H1 (cell line): ENCODE results near the gene LHFPL2. TPM values are rescaled to one million over a fixed set of nuclear protein-coding genes. Genes with fewer than 3 reads are reported as not detected.

ENCODE experiments used
- CTCF ChIA-PET: fragments of 300-600 bp; sonication (Branson Sonifier 250); formaldehyde crosslinking; loops from one replicate; lab custom pipeline; 2021; ENCODE audit not compliant: partially characterized antibody; lab: Charles Lee
- POLR2A ChIA-PET: fragments of 300-600 bp; sonication (Branson Sonifier 250); formaldehyde crosslinking; loops from one replicate; lab custom pipeline; 2021; ENCODE audit warnings: inconsistent platforms; ENCODE audit not compliant: partially characterized antibody; lab: Charles Lee
- DNase-seq, 2 experiments: peaks; one replicate each; pipeline versions ENCODE4 v3.0.0 to v3.0.0-alpha.2; 2010 to 2022; ENCODE audit warnings: low spot score in 2 of 2, low read depth in 1 of 2, mixed read lengths in 1 of 2
- FAIRE-seq: peaks from 2 replicates; lab custom pipeline; 2011; peaks lifted over from hg19 to GRCh38; lab: Jason Lieb, UNC
- H2AFZ ChIP-seq: 2 replicates; pipeline ENCODE4 v1.8.1; 2012; ENCODE audit warnings: low read length, inconsistent platforms
- H2AK5ac ChIP-seq: 2 replicates; pipeline ENCODE4 v1.6.1; 2013; ENCODE audit warnings: low read depth, low read length
- H2BK120ac ChIP-seq: replicated peaks from 2 replicates; pipeline ENCODE3; 2013; ENCODE audit warnings: low read depth, low read length, inconsistent platforms
- H2BK12ac ChIP-seq: 2 replicates; pipeline ENCODE4 v1.6.1; 2013; ENCODE audit warnings: low read depth, low read length
- H2BK15ac ChIP-seq: 2 replicates; pipeline ENCODE4 v1.6.1; 2013; ENCODE audit warnings: low read length
- H2BK20ac ChIP-seq: 2 replicates; pipeline ENCODE4 v1.6.1; 2013; ENCODE audit warnings: low read length
- H2BK5ac ChIP-seq: 2 replicates; pipeline ENCODE4 v1.6.1; 2013; ENCODE audit warnings: low read depth, low read length
- H3K14ac ChIP-seq: 2 replicates; pipeline ENCODE4 v1.6.1; 2013; ENCODE audit warnings: inconsistent platforms; ENCODE audit not compliant: insufficient read length
- H3K18ac ChIP-seq: 2 replicates; pipeline ENCODE4 v1.6.1; 2013; ENCODE audit warnings: low read length; ENCODE audit errors: extremely low read depth
- H3K23ac ChIP-seq: 2 replicates; pipeline ENCODE4 v1.6.1; 2013; ENCODE audit warnings: inconsistent platforms; ENCODE audit not compliant: insufficient read length
- H3K23me2 ChIP-seq: 2 replicates; pipeline ENCODE4 v1.6.1; 2013; ENCODE audit warnings: low read depth, low read length
- H3K27ac ChIP-seq: 2 replicates; pipeline ENCODE4 v1.6.1; 2011; ENCODE audit warnings: low read depth, low read length, inconsistent platforms
- H3K27me3 ChIP-seq, 4 experiments: replicated peaks in 1 of 4; 1 replicate in 1 of 4; 2 replicates in 3 of 4; pipeline versions ENCODE4 v1.6.1 to v1.8.1; 2011 to 2013; ENCODE audit warnings: low read length in 3 of 4, mild to moderate bottlenecking in 3 of 4, inconsistent platforms in 2 of 4, mixed read lengths in 2 of 4, moderate library complexity in 1 of 4; ENCODE audit not compliant: control insufficient read depth in 3 of 4, insufficient read depth in 3 of 4; ENCODE audit errors: extremely low read depth in 1 of 4
- H3K36me3 ChIP-seq, 4 experiments: 2 replicates each; pipeline versions ENCODE4 v1.6.1 to v1.8.1; 2011 to 2013; ENCODE audit warnings: mild to moderate bottlenecking in 4 of 4, low read length in 3 of 4, moderate library complexity in 2 of 4, control low read depth in 1 of 4, inconsistent platforms in 1 of 4; ENCODE audit not compliant: insufficient read depth in 4 of 4, control insufficient read depth in 2 of 4
- H3K4ac ChIP-seq: replicated peaks from 2 replicates; pipeline ENCODE3; 2013; ENCODE audit warnings: low read length, low read depth, mixed read lengths, inconsistent platforms; ENCODE audit not compliant: insufficient read length
- H3K4me1 ChIP-seq, 4 experiments: replicated peaks in 1 of 4; 1 replicate in 1 of 4; 2 replicates in 3 of 4; pipeline versions ENCODE4 v1.6.1 to v1.8.1; 2011 to 2013; ENCODE audit warnings: low read length in 3 of 4, inconsistent platforms in 2 of 4, mixed read lengths in 1 of 4; ENCODE audit not compliant: insufficient read depth in 4 of 4, control insufficient read depth in 3 of 4
- H3K4me2 ChIP-seq, 2 experiments: 2 replicates each; pipeline versions ENCODE4 v1.6.1 to v1.8.1; 2011 to 2013; ENCODE audit warnings: low read depth in 2 of 2, low read length in 2 of 2, control low read depth in 1 of 2, inconsistent platforms in 1 of 2, mild to moderate bottlenecking in 1 of 2; ENCODE audit not compliant: insufficient read depth in 1 of 2
- H3K4me3 ChIP-seq, 4 experiments: fragments of 200-600, 300-600 bp in 1 of 4; sonication (generic), shearing (Covaris generic), sonication (Bioruptor Twin) in 1 of 4; 2 replicates each; pipeline versions ENCODE4 v1.5.1 to v1.8.1; 2011 to 2016; ENCODE audit warnings: low read length in 4 of 4, low read depth in 3 of 4, control low read depth in 2 of 4, inconsistent platforms in 2 of 4, mild to moderate bottlenecking in 2 of 4, mixed read lengths in 1 of 4, moderate library complexity in 1 of 4; ENCODE audit not compliant: insufficient read depth in 2 of 4; ENCODE audit errors: extremely low read depth in 1 of 4
- H3K56ac ChIP-seq: replicated peaks from 2 replicates; pipeline ENCODE3; 2013; ENCODE audit warnings: low read depth, mild to moderate bottlenecking, mixed read lengths, low read length, inconsistent platforms; ENCODE audit not compliant: insufficient read length
- H3K79me1 ChIP-seq: 2 replicates; pipeline ENCODE4 v1.6.1; 2013; ENCODE audit warnings: low read depth, low read length, control low read depth
- H3K79me2 ChIP-seq, 2 experiments: 2 replicates each; pipeline versions ENCODE4 v1.6.1 to v1.8.1; 2012 to 2013; ENCODE audit warnings: low read length in 2 of 2, mild to moderate bottlenecking in 2 of 2, inconsistent platforms in 1 of 2; ENCODE audit not compliant: insufficient read depth in 2 of 2, control insufficient read depth in 1 of 2
- H3K9ac ChIP-seq, 4 experiments: replicated peaks in 1 of 4; 1 replicate in 1 of 4; 2 replicates in 3 of 4; pipeline versions ENCODE4 v1.6.1 to v1.8.1; 2011 to 2013; ENCODE audit warnings: low read depth in 3 of 4, low read length in 3 of 4, control low read depth in 2 of 4, mild to moderate bottlenecking in 2 of 4, moderate library complexity in 2 of 4, inconsistent platforms in 1 of 4; ENCODE audit errors: extremely low read depth in 1 of 4
- H3K9me3 ChIP-seq, 2 experiments: 2 replicates each; pipeline versions ENCODE4 v1.6.1 to v1.8.1; 2012 to 2013; ENCODE audit warnings: mild to moderate bottlenecking in 2 of 2, moderate library complexity in 2 of 2, control low read depth in 1 of 2, inconsistent platforms in 1 of 2, low read depth in 1 of 2, low read length in 1 of 2, mixed read lengths in 1 of 2; ENCODE audit not compliant: insufficient read depth in 2 of 2
- H4K20me1 ChIP-seq, 2 experiments: replicated peaks in 1 of 2; 2 replicates each; pipeline versions ENCODE3 to v1.8.1; 2011 to 2013; ENCODE audit warnings: inconsistent platforms in 2 of 2, low read length in 2 of 2, mild to moderate bottlenecking in 1 of 2; ENCODE audit not compliant: insufficient read depth in 2 of 2, control insufficient read depth in 1 of 2
- H4K5ac ChIP-seq: 2 replicates; pipeline ENCODE4 v1.6.1; 2013; ENCODE audit warnings: low read length, low read depth, mixed read lengths, inconsistent platforms; ENCODE audit not compliant: insufficient read length
- H4K8ac ChIP-seq: 2 replicates; pipeline ENCODE4 v1.8.0; 2013; ENCODE audit warnings: mild to moderate bottlenecking, moderate library complexity, low read length, inconsistent platforms; ENCODE audit not compliant: insufficient read depth; ENCODE audit errors: extremely low read depth
- H4K91ac ChIP-seq: replicated peaks from 2 replicates; pipeline ENCODE3; 2013; ENCODE audit warnings: low read length, mixed read lengths, inconsistent platforms; ENCODE audit not compliant: insufficient read length
- ASH2L ChIP-seq: fragments of 200-600, 300-600 bp; sonication (generic); IDR thresholded peaks from one replicate; pipeline ENCODE4 v1.7.1; 2017; ENCODE audit warnings: low read length
- PHF8 ChIP-seq: fragments of 200-600 bp; sonication (generic); conservative IDR thresholded peaks from 2 replicates; pipeline ENCODE4 v1.7.1; 2012; ENCODE audit warnings: low read depth, mild to moderate bottlenecking, inconsistent platforms, low read length, moderate library complexity
- POU5F1 ChIP-seq: IDR thresholded peaks from 2 replicates; pipeline ENCODE4 v1.6.1; 2011; ENCODE audit warnings: low read depth, mild to moderate bottlenecking, low read length, moderate library complexity
- SAP30 ChIP-seq: fragments of 300-600 bp; sonication (generic); IDR thresholded peaks from 2 replicates; pipeline ENCODE4 v1.7.1; 2012; ENCODE audit warnings: low read length, moderate library complexity, mild to moderate bottlenecking, inconsistent platforms; ENCODE audit not compliant: insufficient read depth, insufficient replicate concordance
- TBP ChIP-seq: IDR thresholded peaks from 2 replicates; pipeline ENCODE4 v1.6.1; 2011; ENCODE audit warnings: low read depth, low read length, improper control_type of control experiment
- WGBS, 2 experiments: shearing (Covaris generic) in 1 of 2; methylation state at CpG; one replicate each; pipeline versions ENCODE4 v1.1.6 to v1.1.7; 2013 to 2015; ENCODE audit warnings: low lambda C conversion rate in 2 of 2, mixed read lengths in 2 of 2, inconsistent platforms in 1 of 2, low coverage in 1 of 2, missing lambda C conversion rate in 1 of 2; ENCODE audit not compliant: insufficient replicate concordance in 2 of 2, insufficient coverage in 1 of 2, insufficient read length in 1 of 2; ENCODE audit errors: extremely low coverage in 1 of 2, missing lambda C conversion rate in 1 of 2; 5-methylcytosine and 5-hydroxymethylcytosine counted together
- polyA plus RNA-seq, 7 experiments: library from polyadenylated mRNA; depleted of rRNA in 3 of 7; stranded (reverse) in 5 of 7; unstranded in 2 of 7; fragments of >200 nt in 5 of 7; fragments of 200-250 nt in 2 of 7; gene quantifications; 1 replicate in 5 of 7; 2 replicates in 1 of 7; 4 replicates in 1 of 7; pipeline versions ENCODE4 v1.2.1 to v1.2.3, GENCODE V29; 2011 to 2013; ENCODE audit warnings: missing spikeins in 2 of 7, mixed read lengths in 2 of 7
- total RNA-seq: library from RNA; stranded (reverse); fragmentation: NEBNext Ultra II Directional; extraction: Animal tissue kit (Norgen Biotek cat#: 25700); gene quantifications from 2 replicates; pipeline ENCODE4 v1.2.1, GENCODE V29; 2021

LHFPL2 gene
- total and polyA plus RNA-seq, 2 of the 8 experiments (the other 6 are each of a cell fraction or from before 2014, with no cell fraction given): 9.6 to 43.0 TPM

DNA sequence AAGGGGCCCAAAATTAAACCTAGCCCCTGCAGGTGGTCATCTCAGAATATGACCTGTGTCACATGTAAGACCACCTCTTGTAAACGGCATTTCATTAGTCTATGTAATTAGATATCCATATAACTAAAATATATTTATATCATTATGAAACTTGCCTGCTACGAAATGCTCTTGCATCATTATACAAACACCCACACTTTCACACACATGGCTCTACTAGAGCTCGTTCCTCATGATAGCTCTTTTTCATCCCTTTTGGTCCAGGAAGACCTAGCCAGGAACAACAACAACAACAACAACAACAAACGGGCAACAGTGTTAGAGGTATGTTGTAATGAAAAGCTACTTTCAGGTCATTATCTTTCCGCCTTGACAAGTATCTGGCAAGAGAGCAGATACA is 58.6 kb downstream of the LHFPL2 start:
- no peak for DNase-seq
- Histone ChIP-seq H3K9me3 (peaks cover 15 to 16% of the 10 kb centered on the region in 2 experiments), H3K27me3 (no peaks in the 10 kb centered on the region), H3K4ac (no peak overlapping the region), H2BK120ac (no peak overlapping the region), H3K56ac (no peak overlapping the region), H3K36me3 (peaks cover 0 to 21% (median 4%) of the 10 kb centered on the region in 4 experiments; a peak in 4 of 8 replicates), H4K91ac (no peak overlapping the region), H2BK20ac (no peak overlapping the region), H3K4me2 (no peak overlapping the region), H3K4me3 (no peak overlapping the region), H3K14ac (no peak overlapping the region), H3K23ac (no peak overlapping the region), H3K4me1 (peaks cover 0 to 7% (median 0%) of the 10 kb centered on the region in 4 experiments; a peak in 1 of 7 replicates), H3K27ac (no peak overlapping the region), H4K20me1 (peaks cover 4 to 5% of the 10 kb centered on the region in 2 experiments), H2BK12ac (no peak overlapping the region), H3K79me2 (peaks cover 0 to 55% of the 10 kb centered on the region in 2 experiments), H3K79me1 (peaks cover 3% of the 10 kb centered on the region; the same call in 1 of the 2 replicates), H2BK15ac (no peak overlapping the region), H2BK5ac (no peak overlapping the region), H2AK5ac (no peak overlapping the region), H3K23me2 (no peaks in the 10 kb centered on the region), H4K5ac (no peak overlapping the region), H3K18ac (no peak overlapping the region), H3K9ac (no peak overlapping the region), H4K8ac (no peak overlapping the region), H2AFZ (no peak overlapping the region)
- TF ChIP-seq PHF8: no peak
- no peak for TF ChIP-seq POU5F1
- no peak for TF ChIP-seq SAP30
- TF ChIP-seq TBP: no peak
- no peak for TF ChIP-seq ASH2L
- ChIA-PET CTCF (interaction anchor here (0.7 kb wide), 1 partner anchor 957 kb away, joined by 3 read pairs; no protein-coding TSS in a partner anchor), POLR2A (no interaction called here)
- FAIRE-seq: no peak
- WGBS, 2 experiments: 78% methylated on average over 5 of the region's 5 CpGs; no CpG with 5 or more reads in 1 of the 2 experiments
